Osteocyte (in vitro differentiated cells): ENCODE measurements around the gene POR. TPM values are rescaled to one million over a fixed set of nuclear protein-coding genes. Genes with fewer than 3 reads are reported as not detected.

ENCODE experiments used
- DNase-seq: peaks from one replicate; pipeline ENCODE4 v3.0.0; 2021; ENCODE audit warnings: mixed read lengths; ENCODE audit not compliant: unreplicated experiment; ENCODE audit errors: extremely low spot score
- H3K27ac Mint-ChIP-seq: one replicate; pipeline ENCODE4 v1.8.0; 2021; ENCODE audit warnings: mild to moderate bottlenecking, mixed read lengths; ENCODE audit not compliant: unreplicated experiment
- H3K27me3 Mint-ChIP-seq: one replicate; pipeline ENCODE4 v1.8.0; 2021; ENCODE audit warnings: mixed read lengths; ENCODE audit not compliant: unreplicated experiment
- H3K36me3 Mint-ChIP-seq: one replicate; pipeline ENCODE4 v1.8.0; 2021; ENCODE audit warnings: mixed read lengths; ENCODE audit not compliant: unreplicated experiment
- H3K4me1 Mint-ChIP-seq: one replicate; pipeline ENCODE4 v1.8.0; 2021; ENCODE audit warnings: mixed read lengths; ENCODE audit not compliant: unreplicated experiment
- H3K4me3 Mint-ChIP-seq: one replicate; pipeline ENCODE4 v1.8.0; 2021; ENCODE audit warnings: mild to moderate bottlenecking, moderate library complexity, mixed read lengths; ENCODE audit not compliant: unreplicated experiment
- H3K9me3 Mint-ChIP-seq: one replicate; pipeline ENCODE4 v1.8.0; 2021; ENCODE audit warnings: mixed read lengths; ENCODE audit not compliant: unreplicated experiment
- CTCF ChIP-seq: fragments of 200-600 bp; sonication (generic); IDR thresholded peaks from 2 replicates; pipeline ENCODE4 v1.5.0; 2021; ENCODE audit warnings: antibody characterized with exemption, mild to moderate bottlenecking, moderate library complexity
- total RNA-seq: library from RNA; stranded (reverse); gene quantifications from 2 replicates; pipeline ENCODE4 v1.2.1, GENCODE V29; 2021

Gene POR
- total RNA-seq, 1 donor from 2014 or later = 62.1 TPM

- TF ChIP-seq CTCF = no peak
- Mint-ChIP-seq H3K27ac (no peak overlapping the region), H3K4me3 (no peak overlapping the region), H3K4me1 (peaks cover 15% of the 10 kb centered on the region), H3K36me3 (peaks cover 9% of the 10 kb centered on the region), H3K9me3 (no peaks in the 10 kb centered on the region), H3K27me3 (no peaks in the 10 kb centered on the region)
- DNase-seq = no peak
Observed at GRCh38 chr7:75981453-75982305, 66.7 kb downstream of the POR start.

GRCh38 chr7:75982306-75983064, 67.5 kb downstream of the POR start:
- Mint-ChIP-seq H3K27me3 (no peaks in the 10 kb centered on the region), H3K4me1 (peaks cover 11% of the 10 kb centered on the region), H3K4me3 (no peak overlapping the region), H3K36me3 (peaks cover 12% of the 10 kb centered on the region), H3K9me3 (no peaks in the 10 kb centered on the region), H3K27ac (no peak overlapping the region)
- DNase-seq = no peak
- TF ChIP-seq CTCF = no peak

- H3K9me3 Mint-ChIP-seq = no peaks in the 10 kb centered on the region
- no peaks in the 10 kb centered on the region for H3K27me3 Mint-ChIP-seq
- peaks cover 12% of the 10 kb centered on the region for H3K36me3 Mint-ChIP-seq
- no peak for TF ChIP-seq CTCF
- H3K4me3 Mint-ChIP-seq = no peak overlapping the region
- peaks cover 2% of the 10 kb centered on the region for H3K4me1 Mint-ChIP-seq
- H3K27ac Mint-ChIP-seq = no peak overlapping the region
- no peak for DNase-seq
Observed at GRCh38 chr7:75983471-75984129, 68.6 kb downstream of the POR start.

- DNase-seq = no peak
- H3K4me1 Mint-ChIP-seq = no peaks in the 10 kb centered on the region
- no peak for TF ChIP-seq CTCF
Observed at GRCh38 chr7:75984130-75985008, 69.4 kb downstream of the POR start.

More at GRCh38 chr7:75984130-75985008, 69.4 kb downstream of the POR start:
- H3K27me3 Mint-ChIP-seq = no peaks in the 10 kb centered on the region
- H3K4me3 Mint-ChIP-seq = no peak overlapping the region
- H3K27ac Mint-ChIP-seq = no peak overlapping the region
- no peaks in the 10 kb centered on the region for H3K9me3 Mint-ChIP-seq
- peaks cover 12% of the 10 kb centered on the region for H3K36me3 Mint-ChIP-seq
